Brain microvascular endothelial cell (primary cell): ENCODE measurements around the gene RBM5.

ENCODE experiments used
- DNase-seq: peaks from one replicate; pipeline ENCODE4 v3.0.0-alpha.2; 2020
- H3K27ac ChIP-seq: fragments of 250-450 bp; sonication (Bioruptor Pico); 2 replicates; pipeline ENCODE4 v1.5.1; 2020; ENCODE audit warnings: mild to moderate bottlenecking, moderate library complexity
- H3K27me3 ChIP-seq: fragments of 250-450 bp; sonication (Bioruptor Pico); replicated peaks from 2 replicates; pipeline ENCODE4 v1.5.1; 2020; ENCODE audit warnings: mild to moderate bottlenecking
- H3K36me3 ChIP-seq: fragments of 250-450 bp; sonication (Bioruptor Pico); replicated peaks from 2 replicates; pipeline ENCODE4 v1.5.1; 2020; ENCODE audit warnings: mild to moderate bottlenecking
- H3K4me3 ChIP-seq: 2 replicates; pipeline ENCODE4 v1.5.1; 2011; ENCODE audit warnings: low read depth, mild to moderate bottlenecking, control low read depth, low read length, moderate library complexity
- CTCF ChIP-seq: IDR thresholded peaks from 2 replicates; pipeline ENCODE4 v1.5.1; 2011; ENCODE audit warnings: low read depth, mild to moderate bottlenecking, moderate library complexity, low read length, control low read depth, inconsistent platforms; ENCODE audit errors: missing control alignments
- in situ Hi-C: cut with HindIII; loops from 2 replicates; pipeline ENCODE4 v1.10.0; 2017; ENCODE audit warnings: low sequenced_read_pairs, low pct_ligation_motif_present

Gene RBM5

GRCh38 chr3:50150863-50151686 is 62.4 kb downstream of the RBM5 start:
- no peak for TF ChIP-seq CTCF
- H3K27me3 ChIP-seq, result peaks cover 8% of the 10 kb centered on the region
- no peak for DNase-seq
- H3K4me3 ChIP-seq, result no peak overlapping the region
- in situ Hi-C loops, result no loop called here
- no peaks in the 10 kb centered on the region for H3K36me3 ChIP-seq
- no peak overlapping the region for H3K27ac ChIP-seq

GRCh38 chr3:50151728-50152127 is 63.0 kb downstream of the RBM5 start:
- TF ChIP-seq CTCF, result no peak
- Histone ChIP-seq H3K4me3 (no peak overlapping the region), H3K27ac (no peak overlapping the region), H3K27me3 (peaks cover 8% of the 10 kb centered on the region), H3K36me3 (no peaks in the 10 kb centered on the region)
- in situ Hi-C loops, result no loop called here
- DNase-seq, result no peak

- TF ChIP-seq CTCF, result no peak
- Histone ChIP-seq H3K4me3 (no peak overlapping the region), H3K27ac (no peak overlapping the region), H3K27me3 (peaks cover 8% of the 10 kb centered on the region), H3K36me3 (no peaks in the 10 kb centered on the region)
- in situ Hi-C loops, result no loop called here
- no peak for DNase-seq
These were observed 65.2 kb downstream of the RBM5 start for GRCh38 chr3:50153782-50154475.

GRCh38 chr3:50154476-50154839 is 65.7 kb downstream of the RBM5 start:
- DNase-seq, result no peak
- H3K27me3 ChIP-seq, result peaks cover 8% of the 10 kb centered on the region
- H3K4me3 ChIP-seq, result peak overlapping the region; percentile 20
- H3K36me3 ChIP-seq, result no peaks in the 10 kb centered on the region
- in situ Hi-C loops, result no loop called here
- H3K27ac ChIP-seq, result no peak overlapping the region
- no peak for TF ChIP-seq CTCF

- Histone ChIP-seq H3K27me3 (peaks cover 8% of the 10 kb centered on the region), H3K27ac (no peak within 1 kb of the TSS), H3K4me3 (peak within 1 kb of the TSS; percentile 39), H3K36me3 (no peaks in the 10 kb centered on the region)
- no peak for TF ChIP-seq CTCF
- in situ Hi-C loops, result no loop called here
- peak; percentile 7 for DNase-seq
These were observed 66.2 kb downstream of the RBM5 start, which contains the start of gene SEMA3F for GRCh38 chr3:50154840-50155490. Gene SEMA3F, plus strand, starts transcription at chr3:50155324. Its CDS starts 4,299 bp downstream, at chr3:50159623.
